Measurements from ENCODE around the gene ITPK1.

DNA sequence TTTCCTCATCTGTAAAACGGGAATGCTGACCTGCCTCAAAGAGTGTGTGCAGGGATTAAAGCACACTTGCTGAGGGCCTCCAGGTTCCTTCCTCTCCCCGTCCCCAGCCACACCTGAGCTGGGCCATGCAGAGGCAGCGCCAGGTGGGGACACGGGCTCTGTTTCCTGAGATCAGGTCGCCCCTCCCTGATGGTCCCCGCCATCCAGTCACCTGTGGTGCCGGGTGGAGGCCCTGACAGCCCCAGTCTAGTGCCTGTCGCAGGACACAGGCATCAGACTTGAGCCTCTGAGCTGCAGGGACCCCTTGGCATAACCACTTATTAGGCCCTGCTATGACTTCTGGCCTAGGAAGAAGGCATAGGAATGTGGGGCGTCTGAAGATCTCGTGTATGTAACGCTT lies 180.3 kb downstream of the ITPK1 start:
- TF ChIP-seq, protein P1, sequence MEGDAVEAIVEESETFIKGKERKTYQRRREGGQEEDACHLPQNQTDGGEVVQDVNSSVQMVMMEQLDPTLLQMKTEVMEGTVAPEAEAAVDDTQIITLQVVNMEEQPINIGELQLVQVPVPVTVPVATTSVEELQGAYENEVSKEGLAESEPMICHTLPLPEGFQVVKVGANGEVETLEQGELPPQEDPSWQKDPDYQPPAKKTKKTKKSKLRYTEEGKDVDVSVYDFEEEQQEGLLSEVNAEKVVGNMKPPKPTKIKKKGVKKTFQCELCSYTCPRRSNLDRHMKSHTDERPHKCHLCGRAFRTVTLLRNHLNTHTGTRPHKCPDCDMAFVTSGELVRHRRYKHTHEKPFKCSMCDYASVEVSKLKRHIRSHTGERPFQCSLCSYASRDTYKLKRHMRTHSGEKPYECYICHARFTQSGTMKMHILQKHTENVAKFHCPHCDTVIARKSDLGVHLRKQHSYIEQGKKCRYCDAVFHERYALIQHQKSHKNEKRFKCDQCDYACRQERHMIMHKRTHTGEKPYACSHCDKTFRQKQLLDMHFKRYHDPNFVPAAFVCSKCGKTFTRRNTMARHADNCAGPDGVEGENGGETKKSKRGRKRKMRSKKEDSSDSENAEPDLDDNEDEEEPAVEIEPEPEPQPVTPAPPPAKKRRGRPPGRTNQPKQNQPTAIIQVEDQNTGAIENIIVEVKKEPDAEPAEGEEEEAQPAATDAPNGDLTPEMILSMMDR (IDR thresholded peaks at IDR 0.05; ENCODE audit: extremely low read depth in 1 of 2, insufficient read depth in 1 of 2, low read depth in 1 of 2, low read length in 2 of 2) = no peak
- TF ChIP-seq POLR2A (IDR thresholded peaks at IDR 0.05; ENCODE audit: low read depth, low read length) (no peak), EZH2 (IDR thresholded peaks at IDR 0.05; ENCODE audit: borderline replicate concordance, low read depth, low read length, severe bottlenecking) (no peak), POLR2AphosphoS5 (IDR thresholded peaks at IDR 0.05; ENCODE audit: insufficient read depth, low read depth, low read length) (no peak), GATA2 (IDR thresholded peaks at IDR 0.05; ENCODE audit: insufficient read depth, insufficient read length, low read depth, low read length) (no peak), FOS (IDR thresholded peaks at IDR 0.05; ENCODE audit: borderline replicate concordance, insufficient read depth, low read length) (no peak), MYC (IDR thresholded peaks at IDR 0.05; ENCODE audit: low read depth, low read length) (no peak)
- TF ChIP-seq, protein P2, sequence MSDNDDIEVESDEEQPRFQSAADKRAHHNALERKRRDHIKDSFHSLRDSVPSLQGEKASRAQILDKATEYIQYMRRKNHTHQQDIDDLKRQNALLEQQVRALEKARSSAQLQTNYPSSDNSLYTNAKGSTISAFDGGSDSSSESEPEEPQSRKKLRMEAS (IDR thresholded peaks at IDR 0.05; ENCODE audit: insufficient read depth, insufficient read length) = no peak
